ENCODE results near the gene PTGS2.
"Not testable (repeated sequence)": the region's sequence is repeated elsewhere in the genome, so short reads cannot be mapped to it uniquely, and the experiment has no call there.

PTGS2 gene

GRCh38 chr1:186669784-186670183, 10.4 kb downstream of the PTGS2 start:
- not testable (repeated sequence) for DNase-seq

GRCh38 chr1:186664217-186664616, 16.0 kb downstream of the PTGS2 start:
- DNase-seq, result not testable (repeated sequence)

GRCh38 chr1:186662752-186663151, 17.5 kb downstream of the PTGS2 start:
- DNase-seq, result no peak

- no peak for DNase-seq
Observed at GRCh38 chr1:186659890-186660341, 20.3 kb downstream of the PTGS2 start.

- DNase-seq, result no peak
Observed at GRCh38 chr1:186658999-186659398, 21.2 kb downstream of the PTGS2 start.

GRCh38 chr1:186657481-186657880, 22.7 kb downstream of the PTGS2 start:
- no peak for DNase-seq

- no peak for DNase-seq
Observed at GRCh38 chr1:186655876-186656275, 24.3 kb downstream of the PTGS2 start.

GRCh38 chr1:186654741-186655140, 25.5 kb downstream of the PTGS2 start:
- DNase-seq, result no peak

GRCh38 chr1:186653312-186653711, 26.9 kb downstream of the PTGS2 start:
- DNase-seq, result no peak

GRCh38 chr1:186648613-186649012, 31.6 kb downstream of the PTGS2 start:
- no peak for DNase-seq

GRCh38 chr1:186647985-186648384, 32.2 kb downstream of the PTGS2 start:
- not testable (repeated sequence) for DNase-seq

- DNase-seq, result no peak
Observed at GRCh38 chr1:186643614-186644013, 36.6 kb downstream of the PTGS2 start.

GRCh38 chr1:186637567-186637966, 42.7 kb downstream of the PTGS2 start:
- DNase-seq, result not testable (repeated sequence)

- DNase-seq, result no peak
Observed at GRCh38 chr1:186636786-186637185, 43.4 kb downstream of the PTGS2 start.

GRCh38 chr1:186634511-186634910, 45.7 kb downstream of the PTGS2 start:
- no peak for DNase-seq

GRCh38 chr1:186633116-186633515, 47.1 kb downstream of the PTGS2 start:
- DNase-seq, result no peak

- no peak for DNase-seq
Observed at GRCh38 chr1:186629341-186629740, 50.9 kb downstream of the PTGS2 start.

- DNase-seq, result no peak
Observed at GRCh38 chr1:186628910-186629309, 51.3 kb downstream of the PTGS2 start.

- DNase-seq, result no peak
Observed at GRCh38 chr1:186627019-186627418, 53.2 kb downstream of the PTGS2 start.

- no peak for DNase-seq
Observed at GRCh38 chr1:186626356-186626932, 53.8 kb downstream of the PTGS2 start.

GRCh38 chr1:186623551-186623950, 56.7 kb downstream of the PTGS2 start:
- no peak for DNase-seq
